Common myeloid progenitor, CD34-positive (primary cell): ENCODE data around the gene NDUFA11.

Experiments used
- CTCF ChIA-PET: fragments of 350-600 bp; sonication (Branson Sonifier 250); formaldehyde crosslinking; loops from one replicate; lab custom pipeline; 2021; ENCODE audit warnings: antibody characterized with exemption; lab: Charles Lee
- POLR2A ChIA-PET: fragments of 350-600 bp; sonication (Branson Sonifier 250); formaldehyde crosslinking; loops from one replicate; lab custom pipeline; 2021; ENCODE audit warnings: antibody characterized with exemption; lab: Charles Lee
- DNase-seq, 3 donors: peaks; one replicate each; pipeline versions ENCODE4 v3.0.0 to v3.0.0-alpha.2; 2013
- H3K27ac ChIP-seq, 2 experiments: 1 replicate in 1 of 2; 2 replicates in 1 of 2; pipeline ENCODE4 v1.7.0; 2013; ENCODE audit warnings: inconsistent platforms in 2 of 2, low read length in 2 of 2, mild to moderate bottlenecking in 2 of 2, low read depth in 1 of 2, moderate library complexity in 1 of 2; ENCODE audit not compliant: severe bottlenecking in 2 of 2, insufficient read depth in 1 of 2, poor library complexity in 1 of 2
- H3K27me3 ChIP-seq, 5 experiments: replicated peaks in 2 of 5; 1 replicate in 3 of 5; 2 replicates in 2 of 5; pipeline versions ENCODE4 v1.6.1 to v1.7.0; 2013; ENCODE audit warnings: low read length in 4 of 5, mild to moderate bottlenecking in 2 of 5, moderate library complexity in 2 of 5, inconsistent platforms in 1 of 5; ENCODE audit not compliant: insufficient read depth in 5 of 5, control insufficient read depth in 4 of 5
- H3K36me3 ChIP-seq, 4 experiments: 1 replicate in 2 of 4; 2 replicates in 2 of 4; pipeline versions ENCODE4 v1.6.1 to v1.7.0; 2013; ENCODE audit warnings: low read length in 3 of 4, control low read depth in 1 of 4, mild to moderate bottlenecking in 1 of 4; ENCODE audit not compliant: control insufficient read depth in 4 of 4, insufficient read depth in 4 of 4
- H3K4me1 ChIP-seq, 4 experiments: 1 replicate in 3 of 4; 2 replicates in 1 of 4; pipeline versions ENCODE4 v1.6.1 to v1.7.1; 2013; ENCODE audit warnings: low read length in 3 of 4, mild to moderate bottlenecking in 3 of 4, control low read depth in 1 of 4, inconsistent platforms in 1 of 4, moderate library complexity in 1 of 4; ENCODE audit not compliant: control insufficient read depth in 4 of 4, insufficient read depth in 4 of 4; ENCODE audit errors: control extremely low read depth in 1 of 4
- H3K4me3 ChIP-seq, 7 experiments: 1 replicate in 4 of 7; 2 replicates in 3 of 7; pipeline versions ENCODE4 v1.5.1 to v1.7.0; 2013; ENCODE audit warnings: mild to moderate bottlenecking in 7 of 7, low read length in 6 of 7, moderate library complexity in 6 of 7, inconsistent platforms in 2 of 7, low read depth in 2 of 7, control low read depth in 1 of 7; ENCODE audit not compliant: insufficient read depth in 4 of 7, control insufficient read depth in 1 of 7; ENCODE audit errors: extremely low read depth in 1 of 7
- H3K9me3 ChIP-seq, 5 experiments: 1 replicate in 4 of 5; 2 replicates in 1 of 5; pipeline versions ENCODE4 v1.6.1 to v1.7.1; 2013; ENCODE audit warnings: low read length in 4 of 5, mild to moderate bottlenecking in 2 of 5, inconsistent platforms in 1 of 5, low read depth in 1 of 5, moderate library complexity in 1 of 5; ENCODE audit not compliant: control insufficient read depth in 4 of 5, insufficient read depth in 2 of 5; ENCODE audit errors: control extremely low read depth in 1 of 5
- WGBS: methylation state at CpG from one replicate; pipeline ENCODE4 v1.1.5; 2013; ENCODE audit not compliant: insufficient coverage; 5-methylcytosine and 5-hydroxymethylcytosine counted together

NDUFA11 gene

GRCh38 chr19:5937550-5937949 lies 34.0 kb upstream of the NDUFA11 start:
- no peak overlapping the region for H3K4me3 ChIP-seq
- 95% methylated on average over 10 of the region's 10 CpGs for WGBS
- POLR2A ChIA-PET: no interaction called here

GRCh38 chr19:5936292-5936592 lies 32.7 kb upstream of the NDUFA11 start:
- DNase-seq: no peak
- Histone ChIP-seq H3K4me1 (no peaks in the 10 kb centered on the region), H3K27me3 (no peaks in the 10 kb centered on the region), H3K9me3 (no peaks in the 10 kb centered on the region), H3K27ac (no peak overlapping the region), H3K4me3 (no peak overlapping the region), H3K36me3 (peaks cover 13 to 84% (median 60%) of the 10 kb centered on the region in 4 experiments)
- CTCF ChIA-PET: no interaction called here
- 96% methylated on average over 9 of the region's 9 CpGs for WGBS
- POLR2A ChIA-PET: interaction anchor here (1.4 kb wide), 1 partner anchor 36 kb away, joined by 4 read pairs; no protein-coding TSS in a partner anchor

More at GRCh38 chr19:5937550-5937949, 34.0 kb upstream of the NDUFA11 start:
- H3K27ac ChIP-seq: no peak overlapping the region
- DNase-seq: no peak
- H3K27me3 ChIP-seq: no peaks in the 10 kb centered on the region
- H3K36me3 ChIP-seq: peaks cover 16 to 84% (median 55%) of the 10 kb centered on the region in 4 experiments
- H3K9me3 ChIP-seq: no peaks in the 10 kb centered on the region
- CTCF ChIA-PET: interaction anchor here (1.1 kb wide), 1 partner anchor 9 kb away, joined by 3 read pairs; no protein-coding TSS in a partner anchor
- no peaks in the 10 kb centered on the region for H3K4me1 ChIP-seq

- no peak for DNase-seq
- POLR2A ChIA-PET: interaction anchor here (1.4 kb wide), 1 partner anchor 36 kb away, joined by 4 read pairs; no protein-coding TSS in a partner anchor
Observed at GRCh38 chr19:5935473-5936291, 32.1 kb upstream of the NDUFA11 start.

GRCh38 chr19:5934774-5935472 lies 31.3 kb upstream of the NDUFA11 start:
- no peak for DNase-seq
- ChIA-PET CTCF (no interaction called here), POLR2A (no interaction called here)
- H3K4me3 ChIP-seq: no peak overlapping the region
- H3K27ac ChIP-seq: no peak overlapping the region
- H3K4me1 ChIP-seq: no peaks in the 10 kb centered on the region
- 98% methylated on average over 8 of the region's 16 CpGs for WGBS
- H3K9me3 ChIP-seq: no peaks in the 10 kb centered on the region
- H3K27me3 ChIP-seq: no peaks in the 10 kb centered on the region
- H3K36me3 ChIP-seq: peaks cover 7 to 84% (median 56%) of the 10 kb centered on the region in 4 experiments

More at GRCh38 chr19:5935473-5936291, 32.1 kb upstream of the NDUFA11 start:
- Histone ChIP-seq H3K27me3 (no peaks in the 10 kb centered on the region), H3K36me3 (peaks cover 11 to 84% (median 60%) of the 10 kb centered on the region in 4 experiments), H3K9me3 (no peaks in the 10 kb centered on the region), H3K4me3 (no peak overlapping the region), H3K4me1 (no peaks in the 10 kb centered on the region), H3K27ac (no peak overlapping the region)
- CTCF ChIA-PET: no interaction called here
- 98% methylated on average over 23 of the region's 25 CpGs for WGBS

GRCh38 chr19:5934069-5934401 lies 30.4 kb upstream of the NDUFA11 start:
- H3K4me1 ChIP-seq: no peaks in the 10 kb centered on the region
- H3K27ac ChIP-seq: no peak overlapping the region
- peaks cover 10 to 84% (median 56%) of the 10 kb centered on the region in 4 experiments for H3K36me3 ChIP-seq
- H3K27me3 ChIP-seq: no peaks in the 10 kb centered on the region
- ChIA-PET POLR2A (no interaction called here), CTCF (interaction anchor here (0.5 kb wide), 1 partner anchor 261 kb away, joined by 3 read pairs; no protein-coding TSS in a partner anchor)
- WGBS: 92% methylated on average over 5 of the region's 5 CpGs
- H3K4me3 ChIP-seq: no peak overlapping the region
- no peak for DNase-seq
- H3K9me3 ChIP-seq: no peaks in the 10 kb centered on the region

- 94% methylated on average over 15 of the region's 20 CpGs for WGBS
- peaks cover 13 to 87% (median 60%) of the 10 kb centered on the region in 4 experiments for H3K36me3 ChIP-seq
- H3K27ac ChIP-seq: no peak overlapping the region
- CTCF ChIA-PET: interaction anchor here (0.5 kb wide), 1 partner anchor 261 kb away, joined by 3 read pairs; no protein-coding TSS in a partner anchor
- POLR2A ChIA-PET: no interaction called here
- H3K27me3 ChIP-seq: no peaks in the 10 kb centered on the region
- H3K4me1 ChIP-seq: no peaks in the 10 kb centered on the region
- no peak overlapping the region for H3K4me3 ChIP-seq
- no peaks in the 10 kb centered on the region for H3K9me3 ChIP-seq
- DNase-seq: no peak
Observed at GRCh38 chr19:5933391-5934068, 29.9 kb upstream of the NDUFA11 start.
